GM21619 (cell line): ENCODE measurements around the gene VPREB1.
"Not testable (repeated sequence)": the region's sequence is repeated elsewhere in the genome, so short reads cannot be mapped to it uniquely, and the experiment has no call there.

Source experiments
- ATAC-seq: cut with Tn5 transposase; IDR thresholded peaks from one replicate; pipeline ENCODE4 v1.9.1; 2021; ENCODE audit not compliant: unreplicated experiment

VPREB1 gene

DNA sequence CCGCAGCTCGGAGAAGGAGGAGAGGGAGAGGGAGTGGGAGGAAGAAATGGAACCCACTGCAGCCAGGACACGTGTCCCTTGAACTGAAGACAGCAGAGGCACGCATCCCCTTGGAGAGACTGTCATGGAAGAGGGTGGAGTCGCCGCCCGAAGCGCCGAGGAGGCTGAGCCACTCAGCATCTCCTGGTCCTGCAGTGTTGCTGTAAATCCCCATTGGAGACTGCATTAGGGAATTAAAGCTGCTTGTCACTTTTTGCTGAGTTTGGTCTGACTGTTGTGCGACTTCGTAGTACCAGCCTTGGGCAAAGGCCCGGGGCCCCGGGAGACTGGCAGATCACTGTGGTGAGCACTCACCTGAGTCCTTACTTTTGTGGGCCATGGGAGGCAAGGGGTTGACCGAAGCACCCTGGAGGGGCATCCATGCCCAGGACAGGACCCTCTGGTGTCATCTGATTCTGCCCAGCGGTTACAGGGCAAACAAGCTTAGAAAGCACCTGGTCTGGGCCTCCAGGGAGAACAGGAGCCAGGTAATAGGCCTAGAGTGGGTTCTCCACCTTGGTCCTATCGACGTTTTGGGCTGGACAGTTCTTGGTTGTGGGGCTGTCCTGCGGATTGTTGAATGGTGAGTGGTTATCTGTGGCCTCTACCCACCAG is 797 bp downstream of the VPREB1 start:
- ATAC-seq: no peak

GRCh38 chr22:22245935-22246525 is 1.4 kb downstream of the VPREB1 start:
- ATAC-seq: no peak

DNA sequence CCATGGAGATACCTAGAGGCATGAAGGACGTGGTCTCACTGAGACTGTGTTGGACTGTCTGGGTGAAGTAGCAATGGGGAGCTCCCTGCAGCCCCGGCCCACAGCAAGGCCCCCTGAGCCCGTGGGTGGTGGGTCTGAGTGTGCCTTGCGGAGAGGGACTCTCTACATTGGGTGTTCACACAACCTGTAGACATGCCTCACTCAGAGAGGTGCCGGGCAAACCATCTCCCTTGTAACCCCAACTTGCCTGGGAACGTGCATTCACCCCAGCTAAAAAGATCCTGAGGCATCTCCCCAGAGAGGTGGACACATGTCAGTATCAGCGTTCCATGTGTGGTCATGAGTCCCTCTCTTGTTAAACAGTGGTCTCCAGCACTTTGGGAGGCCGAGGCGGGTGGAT is 2.1 kb downstream of the VPREB1 start:
- no peak for ATAC-seq

GRCh38 chr22:22248878-22249277 is 4.3 kb downstream of the VPREB1 start:
- no peak for ATAC-seq

- not testable (repeated sequence) for ATAC-seq
These were observed 6.1 kb downstream of the VPREB1 start for GRCh38 chr22:22250651-22251050.

- ATAC-seq: not testable (repeated sequence)
These were observed 11.5 kb downstream of the VPREB1 start for GRCh38 chr22:22256133-22256532.

DNA sequence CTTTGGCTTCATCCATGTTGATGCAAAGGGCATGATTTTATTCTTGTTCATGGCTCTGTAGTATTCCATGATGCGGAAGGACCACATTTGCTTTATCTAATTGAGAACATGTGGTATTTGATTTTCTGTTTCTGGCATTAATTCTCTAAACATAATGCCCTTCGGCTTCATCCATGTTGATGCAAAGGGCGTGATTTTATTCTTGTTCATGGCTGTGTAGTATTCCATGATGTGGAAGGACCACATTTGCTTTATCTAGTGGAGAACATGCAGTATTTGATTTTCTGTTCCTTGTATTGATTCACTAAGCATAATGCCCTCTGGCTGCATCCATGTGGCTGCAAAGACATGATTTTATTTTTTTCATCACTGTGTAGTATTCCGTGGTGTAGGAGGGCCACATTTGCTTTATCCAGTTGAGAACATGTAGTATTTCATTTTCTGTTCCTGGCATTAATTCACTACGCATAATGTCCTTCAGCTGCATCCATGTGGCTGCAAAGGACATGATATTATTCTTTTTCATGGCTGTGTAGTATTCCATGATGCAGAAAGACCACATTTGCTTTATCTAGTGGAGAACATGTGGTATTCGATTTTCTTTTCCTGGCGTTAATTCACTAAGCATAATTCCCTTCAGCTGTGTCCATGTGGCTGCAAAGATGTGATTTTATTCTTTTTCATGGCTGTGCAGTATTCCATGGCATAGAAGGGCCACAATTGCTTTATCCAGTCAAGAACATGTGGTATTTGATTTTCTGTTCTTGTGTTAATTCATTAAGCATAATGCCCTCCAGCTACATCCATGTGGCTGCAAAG is 14.2 kb downstream of the VPREB1 start:
- not testable (repeated sequence) for ATAC-seq

GRCh38 chr22:22260169-22260568 is 15.6 kb downstream of the VPREB1 start:
- ATAC-seq: not testable (repeated sequence)

DNA sequence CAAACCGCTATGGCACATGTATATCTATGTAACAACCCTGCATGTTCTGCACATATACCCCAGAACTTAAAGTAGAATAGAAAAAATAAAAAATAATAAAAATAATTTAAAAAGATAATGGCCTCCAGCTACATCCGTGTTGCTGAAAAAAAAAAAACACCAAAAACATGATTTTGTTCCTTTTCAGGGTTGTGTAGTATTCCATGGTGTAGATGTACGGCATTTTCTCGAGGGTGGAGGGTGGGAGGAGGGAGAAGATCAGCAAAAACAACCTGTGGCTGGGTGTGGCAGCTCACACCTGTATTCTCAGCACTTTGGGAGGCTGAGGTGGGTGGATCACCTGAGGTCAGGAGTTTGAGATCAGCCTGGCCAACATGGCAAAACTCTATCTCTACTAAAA is 16.0 kb downstream of the VPREB1 start:
- not testable (repeated sequence) for ATAC-seq

- not testable (repeated sequence) for ATAC-seq
These were observed 17.9 kb downstream of the VPREB1 start for GRCh38 chr22:22262332-22263074.

DNA sequence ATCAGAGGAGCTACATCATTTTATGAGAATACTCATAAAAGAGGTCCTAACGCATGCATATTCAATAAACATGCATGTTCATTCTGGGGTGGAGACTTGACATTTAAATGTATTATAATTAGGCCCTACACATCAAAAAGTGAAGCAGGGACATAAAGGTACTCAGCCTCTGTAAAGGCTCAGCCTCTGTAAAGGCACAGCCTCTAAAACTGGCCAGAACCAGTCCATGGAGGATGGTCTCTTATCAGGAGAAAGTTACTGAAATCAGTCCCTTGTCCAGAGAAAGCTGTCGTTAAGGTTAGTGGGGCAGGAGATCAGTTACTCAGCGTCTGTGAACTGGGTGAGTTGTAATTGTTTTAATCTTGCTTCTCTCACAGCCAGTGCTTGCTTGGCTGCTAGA is 19.2 kb downstream of the VPREB1 start:
- not testable (repeated sequence) for ATAC-seq

GRCh38 chr22:22270036-22270676 is 25.6 kb downstream of the VPREB1 start:
- not testable (repeated sequence) for ATAC-seq

DNA sequence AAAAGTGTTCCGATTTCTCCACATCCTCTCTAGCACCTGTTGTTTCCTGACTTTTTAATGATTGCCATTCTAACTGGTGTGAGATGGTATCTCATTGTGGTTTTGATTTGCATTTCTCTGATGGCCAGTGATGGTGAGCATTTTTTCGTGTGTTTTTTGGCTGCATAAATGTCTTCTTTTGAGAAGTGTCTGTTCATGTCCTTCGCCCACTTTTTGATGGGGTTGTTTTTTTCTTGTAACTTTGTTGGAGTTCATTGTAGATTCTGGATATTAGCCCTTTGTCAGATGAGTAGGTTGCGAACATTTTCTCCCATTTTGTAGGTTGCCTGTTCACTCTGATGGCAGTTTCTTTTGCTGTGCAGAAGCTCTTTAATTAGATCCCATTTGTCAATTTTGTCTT is 32.8 kb downstream of the VPREB1 start:
- not testable (repeated sequence) for ATAC-seq

DNA sequence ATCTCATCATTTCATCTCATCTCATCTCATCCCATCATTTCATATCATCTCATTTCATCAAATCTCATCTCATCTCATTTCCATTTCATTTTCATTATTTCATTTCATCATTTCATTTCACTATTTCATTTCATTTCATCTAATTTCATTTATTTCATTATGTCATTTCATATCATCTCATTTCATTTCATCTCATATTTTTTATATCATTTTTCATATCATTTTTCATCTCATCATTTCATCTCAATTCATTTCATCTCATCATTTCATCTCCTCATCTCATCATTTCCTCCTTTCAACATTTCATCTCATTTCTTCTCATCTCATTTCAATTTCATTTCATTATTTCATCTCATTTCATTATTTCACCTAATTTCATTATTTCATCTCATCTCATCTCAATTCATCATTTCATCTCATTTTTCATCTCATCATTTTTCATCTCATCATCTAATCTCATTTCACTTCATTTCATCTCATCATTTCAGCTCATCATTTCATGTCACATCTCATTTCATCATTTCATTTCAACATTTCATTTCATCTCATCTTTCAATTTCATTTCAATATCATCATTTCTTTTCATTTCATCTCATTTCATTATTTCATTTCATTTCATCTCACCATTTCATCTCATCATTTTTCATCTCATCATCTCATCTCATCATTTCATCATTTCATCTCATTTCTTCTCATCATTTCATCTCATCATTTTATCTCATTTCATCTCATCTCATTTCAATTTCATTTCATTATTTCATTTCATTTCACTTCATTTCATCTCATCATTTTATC is 40.6 kb downstream of the VPREB1 start:
- ATAC-seq: not testable (repeated sequence)

DNA sequence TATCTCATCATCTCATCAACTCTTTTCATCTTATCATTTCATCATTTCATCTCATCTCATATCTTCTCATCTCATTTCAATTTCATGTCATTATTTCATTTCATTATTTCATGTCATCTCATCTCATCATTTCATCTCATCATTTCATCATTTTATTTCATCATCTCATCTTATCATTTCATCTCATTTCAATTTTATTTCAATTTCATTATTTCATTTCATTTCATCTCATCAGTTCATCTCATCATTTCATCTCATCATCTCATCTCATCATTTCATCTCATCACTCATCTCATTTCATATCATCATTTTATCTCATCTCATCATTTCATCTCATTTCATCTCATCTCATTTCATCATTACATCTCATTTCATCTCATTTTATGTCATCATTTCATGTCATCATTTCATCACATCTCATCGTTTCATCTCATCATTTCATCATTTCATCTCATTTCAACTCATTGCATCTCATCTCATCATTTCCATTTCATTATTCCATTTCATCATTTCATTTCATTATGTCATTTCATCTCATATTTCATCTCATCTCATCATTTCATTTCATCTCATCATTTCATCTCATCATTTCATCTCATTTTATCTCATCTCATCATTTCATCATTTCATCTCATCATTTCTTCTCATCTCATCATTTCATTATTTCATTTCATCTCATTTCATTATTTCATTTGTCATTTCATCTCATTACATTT is 42.0 kb downstream of the VPREB1 start:
- ATAC-seq: not testable (repeated sequence)

DNA sequence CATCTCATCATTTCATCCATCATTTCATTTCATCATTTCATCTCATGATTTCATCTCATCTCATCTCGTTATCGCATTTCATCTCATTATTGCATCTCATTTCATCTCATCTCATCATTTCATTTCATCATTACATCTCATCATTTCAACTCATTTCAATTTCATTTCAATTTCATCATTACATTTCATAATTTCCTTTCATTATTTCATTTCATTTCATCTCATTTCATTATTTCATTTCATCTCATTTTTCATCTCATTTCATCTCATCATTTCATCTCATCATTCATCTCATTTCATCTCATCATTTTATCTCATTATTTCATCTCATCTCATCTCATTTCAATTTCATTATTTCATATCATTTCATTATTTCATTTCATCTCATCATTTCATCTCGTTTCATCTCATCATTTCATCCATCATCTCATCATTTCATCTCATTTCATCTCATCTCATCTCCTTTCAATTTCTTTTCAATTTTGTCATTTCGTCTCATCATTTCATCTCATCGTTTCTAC is 42.6 kb downstream of the VPREB1 start:
- not testable (repeated sequence) for ATAC-seq

DNA sequence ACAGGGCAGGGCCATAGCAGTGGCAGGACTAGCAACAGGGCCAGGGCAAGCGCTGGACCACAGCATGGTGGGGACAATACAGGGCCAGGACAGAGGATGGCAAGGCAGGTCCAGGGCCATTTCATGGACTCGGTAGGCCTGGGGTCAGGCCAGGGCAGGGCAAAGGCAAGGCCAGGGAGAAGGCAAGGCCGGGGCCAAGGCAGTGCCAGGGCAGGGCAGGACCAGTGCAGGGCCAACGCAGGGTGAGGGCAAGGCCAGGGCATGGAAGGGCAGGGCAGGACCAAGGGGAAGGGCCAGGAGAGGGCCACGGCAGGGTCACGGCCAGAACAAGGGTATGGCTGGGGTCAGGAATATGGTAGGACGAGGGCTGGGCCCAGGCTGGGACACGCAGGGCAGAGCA is 45.1 kb downstream of the VPREB1 start:
- not testable (repeated sequence) for ATAC-seq

GRCh38 chr22:22291129-22291806 is 46.7 kb downstream of the VPREB1 start:
- ATAC-seq: not testable (repeated sequence)
